ENCODE measurements around the gene HOXA3. TPM values are rescaled to one million over a fixed set of nuclear protein-coding genes. Genes with fewer than 3 reads are reported as not detected.

Gene HOXA3
- total RNA-seq, 2 donors from 2014 or later: not detected

DNA sequence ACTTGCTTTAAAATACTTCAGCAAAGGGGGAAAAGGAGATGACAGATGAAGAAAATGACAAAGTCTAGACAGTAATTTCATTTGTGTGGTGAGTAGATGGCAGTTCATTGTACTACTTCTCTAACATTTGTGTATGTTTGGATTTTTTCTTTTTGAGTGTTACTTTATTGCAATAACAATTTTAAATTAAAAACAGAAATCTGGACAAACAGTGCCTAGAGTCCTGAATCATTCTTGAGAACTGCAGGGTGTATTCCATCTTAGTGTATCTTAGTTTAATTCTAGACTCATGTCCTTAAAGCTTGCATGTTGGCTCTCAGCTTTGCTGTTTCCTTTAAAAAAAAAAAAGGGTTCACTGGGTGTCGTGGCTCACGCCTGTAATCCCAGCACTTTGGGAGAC lies 87.7 kb downstream of the HOXA3 start:
- DNase-seq (ENCODE audit: low spot score in 2 of 2): no peak
- Mint-ChIP-seq H3K36me3 (no peaks in the 10 kb centered on the region), H3K9me3 (no peaks in the 10 kb centered on the region), H3K27ac (no peak overlapping the region)
- no peak for ATAC-seq

DNA sequence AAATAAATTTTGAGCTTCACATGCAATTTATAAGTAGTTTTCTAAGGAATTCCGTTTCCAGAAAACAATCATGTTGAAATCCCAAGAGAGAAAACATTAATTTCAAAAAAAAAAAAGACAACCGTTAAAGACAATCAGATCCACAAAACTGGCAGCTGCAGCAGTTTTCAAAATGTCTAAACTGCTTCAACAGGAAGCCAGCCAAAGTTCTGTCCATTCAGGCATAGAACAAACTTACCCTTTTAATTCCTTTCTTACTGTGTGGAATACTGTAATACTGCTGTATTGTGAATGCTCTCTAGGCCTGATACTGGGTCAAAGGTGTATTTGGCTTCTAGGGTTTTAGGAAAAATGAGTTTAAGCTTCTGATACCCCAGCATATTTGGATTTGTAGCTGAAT lies 88.2 kb downstream of the HOXA3 start:
- Mint-ChIP-seq H3K9me3 (no peaks in the 10 kb centered on the region), H3K36me3 (no peaks in the 10 kb centered on the region), H3K27ac (no peak overlapping the region)
- DNase-seq (ENCODE audit: low spot score in 2 of 2) (no peak), ATAC-seq (no peak)

DNA sequence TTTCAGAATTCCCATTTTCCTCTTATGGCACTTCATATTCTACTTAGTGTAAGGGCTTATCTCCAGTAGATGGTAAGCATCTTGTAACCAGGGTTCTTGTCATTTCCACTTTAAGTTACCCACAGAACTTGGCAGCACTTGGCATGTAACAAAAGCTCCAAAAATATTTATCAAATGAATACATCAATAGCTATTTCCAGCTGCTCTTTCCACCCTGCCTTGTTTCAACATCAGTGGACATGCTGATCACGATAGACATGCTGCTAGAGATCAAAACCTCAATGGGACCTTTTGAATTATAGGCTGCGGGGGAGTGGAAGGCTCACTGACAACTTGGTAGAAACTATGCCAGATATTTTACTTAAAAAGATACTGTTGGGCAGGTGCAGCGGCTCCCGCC lies 89.4 kb downstream of the HOXA3 start:
- Mint-ChIP-seq H3K36me3 (no peaks in the 10 kb centered on the region), H3K9me3 (no peaks in the 10 kb centered on the region), H3K27ac (no peak overlapping the region)
- ATAC-seq (no peak), DNase-seq (ENCODE audit: low spot score in 2 of 2) (no peak)

Other genes with a start within 250 kb of the HOXA3 start
- gene HOXA1, start 56.6 kb downstream of the HOXA3 start, total RNA-seq: under 1 TPM in 1 of 2 donors, not detected in 1; 0.16 TPM
- not detected for gene HOXA2, start 49.9 kb downstream of the HOXA3 start, total RNA-seq
- under 1 TPM in 1 of 2 donors, not detected in 1; 0.59 TPM for gene HOXA4, start 21.8 kb downstream of the HOXA3 start, total RNA-seq
- not detected for gene HOXA5, start 8.9 kb downstream of the HOXA3 start, total RNA-seq
- under 1 TPM in 1 of 2 donors, not detected in 1; 0.31 TPM for gene HOXA6, start 4.8 kb downstream of the HOXA3 start, total RNA-seq
- gene HOXA7, start 4.1 kb upstream of the HOXA3 start, total RNA-seq: not detected
- gene HOXA9, start 13.0 kb upstream of the HOXA3 start, total RNA-seq: not detected
- not detected for gene HOXA10, start 21.7 kb upstream of the HOXA3 start, total RNA-seq
- gene HOXA11, start 32.6 kb upstream of the HOXA3 start, total RNA-seq: not detected
- gene HOXA13, start 47.5 kb upstream of the HOXA3 start, total RNA-seq: not detected
- gene EVX1, start 90.2 kb upstream of the HOXA3 start, total RNA-seq: not detected

Data from activated naive CD4-positive, alpha-beta T cell treated with anti-CD3 and anti-CD28 coated beads, Interleukin-2, amount 50 U/mL, for 72 hours (primary cell).